Fibroblast of villous mesenchyme (primary cell): ENCODE data around the gene CFAP97D2. TPM values are rescaled to one million over a fixed set of nuclear protein-coding genes. Genes with fewer than 3 reads are reported as not detected.
A peak's percentile ranks its signal among the peaks of the same experiment; 100 is the strongest.
"Not testable (repeated sequence)": the region's sequence is repeated elsewhere in the genome, so short reads cannot be mapped to it uniquely, and the experiment has no call there.

Experiments
- DNase-seq: peaks from one replicate; pipeline ENCODE4 v3.0.0-alpha.2; 2010; ENCODE audit warnings: low read depth
- H3K4me3 ChIP-seq: 2 replicates; pipeline ENCODE4 v1.5.1; 2011; ENCODE audit warnings: low read depth, mild to moderate bottlenecking, low read length
- CTCF ChIP-seq: IDR thresholded peaks from 2 replicates; pipeline ENCODE4 v1.5.1; 2012; ENCODE audit warnings: low read depth, mild to moderate bottlenecking, low read length; ENCODE audit not compliant: insufficient read depth
- total RNA-seq: library from RNA; depleted of rRNA; stranded (reverse); fragments of >200 nt; gene quantifications from 2 replicates; pipeline ENCODE4 v1.2.3, GENCODE V29; 2012

CFAP97D2 gene
- total RNA-seq, 1 donor, result not detected

GRCh38 chr13:114173272-114173671 lies 5.8 kb upstream of the CFAP97D2 start:
- no peak overlapping the region for H3K4me3 ChIP-seq
- peak; percentile 14 for DNase-seq
- TF ChIP-seq CTCF, result no peak

- peak; percentile 57 for DNase-seq
- no peak overlapping the region for H3K4me3 ChIP-seq
Observed at GRCh38 chr13:114173745-114174144, 5.3 kb upstream of the CFAP97D2 start.

GRCh38 chr13:114174529-114174961 lies 4.5 kb upstream of the CFAP97D2 start:
- DNase-seq, result peak; percentile 91
- no peak for TF ChIP-seq CTCF
- no peak overlapping the region for H3K4me3 ChIP-seq

More at GRCh38 chr13:114173745-114174144, 5.3 kb upstream of the CFAP97D2 start:
- no peak for TF ChIP-seq CTCF

- H3K4me3 ChIP-seq, DNase-seq: not testable (repeated sequence)
Observed at GRCh38 chr13:114176359-114176902, 2.6 kb upstream of the CFAP97D2 start.

GRCh38 chr13:114177245-114178010 lies 1.6 kb upstream of the CFAP97D2 start:
- no peak for TF ChIP-seq CTCF
- DNase-seq, result no peak
- no peak overlapping the region for H3K4me3 ChIP-seq

GRCh38 chr13:114185182-114185971 lies 6.3 kb downstream of the CFAP97D2 start:
- DNase-seq, result no peak
- H3K4me3 ChIP-seq, result no peak overlapping the region
- TF ChIP-seq CTCF, result no peak

- TF ChIP-seq CTCF, result no peak
- H3K4me3 ChIP-seq, result no peak overlapping the region
- no peak for DNase-seq
Observed at GRCh38 chr13:114194853-114195252, 15.8 kb downstream of the CFAP97D2 start.
